HL-60 (cell line): ENCODE results near the gene SLC1A1.

Experiments
- CTCF ChIP-seq: IDR thresholded peaks from one replicate; pipeline ENCODE4 v1.5.1; 2011; ENCODE audit warnings: low read length, control low read depth, inconsistent platforms; ENCODE audit not compliant: insufficient read depth
- GABPA ChIP-seq: IDR thresholded peaks from 2 replicates; pipeline ENCODE4 v1.6.1; 2012; ENCODE audit warnings: low read depth
- POLR2AphosphoS5 ChIP-seq: IDR thresholded peaks from 2 replicates; pipeline ENCODE4 v1.6.1; 2012; ENCODE audit warnings: low read depth

- TF ChIP-seq GABPA (no peak), CTCF (no peak), POLR2AphosphoS5 (peak; percentile 44; the same call in 1 of the 2 replicates)
These were observed 129.9 kb downstream of the SLC1A1 start for GRCh38 chr9:4620057-4620765.
